Measurements from ENCODE around the gene HGF. TPM values are rescaled to one million over a fixed set of nuclear protein-coding genes. Genes with fewer than 3 reads are reported as not detected.

HGF gene
- 117 and 150 TPM in 2 replicates for total RNA-seq

DNA sequence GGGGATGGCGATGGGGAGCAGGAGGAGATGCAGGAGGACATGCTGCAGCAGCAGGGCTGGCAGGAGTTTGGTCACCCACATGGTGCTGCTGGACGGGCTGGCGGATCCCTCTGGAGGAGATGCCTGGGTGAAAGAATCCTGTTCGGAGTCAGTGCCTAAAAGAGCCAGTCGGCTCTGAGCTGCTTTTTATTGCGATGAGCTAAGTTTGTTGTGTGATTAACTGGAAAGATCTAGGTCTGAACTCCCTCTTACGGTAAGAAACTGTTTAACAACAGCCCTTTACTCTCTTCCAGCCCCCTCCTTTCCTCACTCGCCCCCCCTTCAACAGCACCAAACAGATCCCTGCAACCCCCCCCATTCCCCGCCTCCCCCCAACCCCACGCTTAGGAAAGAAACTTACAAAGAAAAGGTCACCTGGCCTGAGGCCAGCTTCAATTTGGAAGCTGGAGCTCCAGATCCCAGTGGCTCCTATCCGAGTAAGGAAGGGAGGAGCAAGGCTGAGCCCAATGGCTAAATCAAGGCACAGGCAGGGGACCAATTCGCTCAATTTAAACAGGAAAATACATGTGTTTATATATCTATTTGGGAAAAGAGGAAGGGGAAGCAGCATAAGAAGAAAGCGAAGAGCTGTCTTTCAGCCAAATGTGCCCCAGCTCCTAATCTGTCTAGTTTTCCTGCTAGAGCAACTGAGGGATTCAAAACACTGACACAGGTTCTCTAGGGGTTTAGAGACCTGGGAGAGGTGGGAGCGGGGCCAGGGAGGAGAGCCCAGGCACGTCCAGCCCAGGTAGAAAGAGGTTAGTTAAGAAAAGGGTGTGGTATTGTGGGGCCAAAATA is at the start of gene HGF:
Gene HGF (minus strand): TSS at position 157 of the 837 bp plus-strand sequence. CDS start 76 bp downstream, at position 81.

